H9 (cell line): ENCODE data around the gene RBM19. TPM values are rescaled to one million over a fixed set of nuclear protein-coding genes. Genes with fewer than 3 reads are reported as not detected.

Experiments used
- DNase-seq: peaks from one replicate; pipeline ENCODE4 v3.0.0-alpha.2; 2017
- H2AFZ ChIP-seq: one replicate; pipeline ENCODE4 v1.6.1; 2013; ENCODE audit warnings: mild to moderate bottlenecking, low read length, control low read depth, moderate library complexity
- H2AK5ac ChIP-seq: 2 replicates; pipeline ENCODE4 v1.6.1; 2013; ENCODE audit warnings: low read length, control low read depth, mixed read lengths; ENCODE audit not compliant: insufficient read length
- H2BK120ac ChIP-seq: one replicate; pipeline ENCODE4 v1.6.1; 2013; ENCODE audit warnings: low read depth, mild to moderate bottlenecking, low read length, control low read depth, inconsistent platforms; ENCODE audit not compliant: poor library complexity, severe bottlenecking
- H2BK12ac ChIP-seq: 2 replicates; pipeline ENCODE4 v1.6.1; 2013; ENCODE audit warnings: low read length, control low read depth, mixed read lengths, low read depth; ENCODE audit not compliant: insufficient read length
- H2BK15ac ChIP-seq: 2 replicates; pipeline ENCODE4 v1.6.1; 2013; ENCODE audit warnings: low read depth, low read length, control low read depth
- H2BK20ac ChIP-seq: one replicate; pipeline ENCODE4 v1.6.1; 2013; ENCODE audit warnings: low read depth, mild to moderate bottlenecking, low read length, control low read depth, inconsistent platforms; ENCODE audit not compliant: poor library complexity, severe bottlenecking
- H2BK5ac ChIP-seq: 2 replicates; pipeline ENCODE4 v1.6.1; 2013; ENCODE audit warnings: low read length, control low read depth, mixed read lengths; ENCODE audit not compliant: insufficient read length
- H3K14ac ChIP-seq: 2 replicates; pipeline ENCODE4 v1.6.1; 2013; ENCODE audit warnings: low read length, control low read depth; ENCODE audit not compliant: insufficient read depth
- H3K18ac ChIP-seq: 2 replicates; pipeline ENCODE4 v1.6.1; 2013; ENCODE audit warnings: low read depth, mild to moderate bottlenecking, mixed read lengths, low read length, control low read depth; ENCODE audit not compliant: insufficient read length
- H3K23ac ChIP-seq: 2 replicates; pipeline ENCODE4 v1.6.1; 2013; ENCODE audit warnings: low read length, control low read depth, mixed read lengths, low read depth; ENCODE audit not compliant: insufficient read length
- H3K23me2 ChIP-seq: 2 replicates; pipeline ENCODE4 v1.6.1; 2013; ENCODE audit warnings: low read depth, mild to moderate bottlenecking, mixed read lengths, low read length, control low read depth; ENCODE audit not compliant: insufficient read length, poor library complexity, severe bottlenecking
- H3K27ac ChIP-seq: 2 replicates; pipeline ENCODE4 v1.5.1; 2013; ENCODE audit warnings: low read length, control low read depth, mixed read lengths, low read depth; ENCODE audit not compliant: insufficient read length
- H3K27me3 ChIP-seq: 2 replicates; pipeline ENCODE4 v1.6.1; 2013; ENCODE audit warnings: low read length, control low read depth, inconsistent platforms; ENCODE audit not compliant: insufficient read depth
- H3K4ac ChIP-seq: 2 replicates; pipeline ENCODE4 v1.6.1; 2013; ENCODE audit warnings: low read depth, mild to moderate bottlenecking, control low read depth, inconsistent platforms, low read length, moderate library complexity
- H3K4me1 ChIP-seq: 2 replicates; pipeline ENCODE4 v1.6.1; 2013; ENCODE audit warnings: low read length, control low read depth, inconsistent platforms; ENCODE audit not compliant: insufficient read depth
- H3K4me2 ChIP-seq: 2 replicates; pipeline ENCODE4 v1.6.1; 2013; ENCODE audit warnings: low read length, control low read depth, mixed read lengths; ENCODE audit not compliant: insufficient read length, insufficient read depth
- H3K56ac ChIP-seq: 2 replicates; pipeline ENCODE4 v1.6.1; 2013; ENCODE audit warnings: low read depth, mild to moderate bottlenecking, mixed read lengths, low read length, control low read depth; ENCODE audit not compliant: insufficient read length
- H3K79me1 ChIP-seq: 2 replicates; pipeline ENCODE4 v1.6.1; 2013; ENCODE audit warnings: low read depth, mild to moderate bottlenecking, moderate library complexity, low read length, control low read depth, inconsistent platforms; ENCODE audit not compliant: insufficient read depth, poor library complexity, severe bottlenecking
- H3K79me2 ChIP-seq: 2 replicates; pipeline ENCODE4 v1.6.1; 2013; ENCODE audit warnings: low read length, control low read depth, inconsistent platforms; ENCODE audit not compliant: insufficient read depth
- H3K9ac ChIP-seq: 2 replicates; pipeline ENCODE4 v1.6.1; 2013; ENCODE audit warnings: low read length, control low read depth, mixed read lengths; ENCODE audit not compliant: insufficient read length; ENCODE audit errors: extremely low read depth
- H3K9me3 ChIP-seq: one replicate; pipeline ENCODE4 v1.6.1; 2013; ENCODE audit warnings: low read depth, low read length, inconsistent platforms; ENCODE audit not compliant: control insufficient read depth
- H3T11ph ChIP-seq: one replicate; pipeline ENCODE4 v1.6.1; 2013; ENCODE audit warnings: mild to moderate bottlenecking, low read length, control low read depth, inconsistent platforms
- H4K20me1 ChIP-seq: one replicate; pipeline ENCODE4 v1.6.1; 2013; ENCODE audit not compliant: control insufficient read depth, insufficient read length, insufficient read depth
- H4K5ac ChIP-seq: 2 replicates; pipeline ENCODE4 v1.6.1; 2013; ENCODE audit warnings: low read depth, mild to moderate bottlenecking, mixed read lengths, low read length, control low read depth; ENCODE audit not compliant: insufficient read length
- H4K8ac ChIP-seq: replicated peaks from 2 replicates; pipeline ENCODE4 v1.6.1; 2013; ENCODE audit warnings: low read length, control low read depth, mixed read lengths, low read depth; ENCODE audit not compliant: insufficient read length
- H4K91ac ChIP-seq: 2 replicates; pipeline ENCODE4 v1.6.1; 2013; ENCODE audit warnings: low read depth, mild to moderate bottlenecking, moderate library complexity, mixed read lengths, low read length, control low read depth; ENCODE audit not compliant: insufficient read length
- H3K27ac Mint-ChIP-seq, 3 experiments: 2 replicates in 2 of 3; 3 replicates in 1 of 3; pipeline ENCODE4 v1.8.0; 2020 to 2021; ENCODE audit warnings: mixed read lengths in 3 of 3, mild to moderate bottlenecking in 1 of 3, moderate library complexity in 1 of 3
- H3K27me3 Mint-ChIP-seq: 2 replicates; pipeline ENCODE4 v1.8.0; 2021; ENCODE audit warnings: low read depth, mild to moderate bottlenecking, moderate library complexity, mixed read lengths
- H3K36me3 Mint-ChIP-seq, 3 experiments: 2 replicates in 2 of 3; 3 replicates in 1 of 3; pipeline ENCODE4 v1.8.0; 2020 to 2021; ENCODE audit warnings: low read depth in 3 of 3, mixed read lengths in 3 of 3; ENCODE audit not compliant: insufficient read depth in 1 of 3
- H3K4me1 Mint-ChIP-seq, 2 experiments: 2 replicates each; pipeline ENCODE4 v1.8.0; 2020; ENCODE audit warnings: mixed read lengths in 2 of 2
- H3K4me3 Mint-ChIP-seq, 2 experiments: 2 replicates in 1 of 2; 3 replicates in 1 of 2; pipeline ENCODE4 v1.8.0; 2020 to 2021; ENCODE audit warnings: mild to moderate bottlenecking in 2 of 2, mixed read lengths in 2 of 2, moderate library complexity in 1 of 2
- H3K9me3 Mint-ChIP-seq, 2 experiments: 2 replicates in 1 of 2; 3 replicates in 1 of 2; pipeline ENCODE4 v1.8.0; 2020; ENCODE audit warnings: mild to moderate bottlenecking in 2 of 2, mixed read lengths in 2 of 2, moderate library complexity in 1 of 2
- WGBS: extraction: QIAGEN DNeasy Blood & Tissue Kit; methylation state at CpG from one replicate; pipeline ENCODE4 v1.1.7; 2013; ENCODE audit warnings: missing lambda C conversion rate, low lambda C conversion rate, mixed read lengths; ENCODE audit not compliant: insufficient read length; ENCODE audit errors: extremely low coverage; 5-methylcytosine and 5-hydroxymethylcytosine counted together
- total RNA-seq: library from RNA; stranded (reverse); gene quantifications from 2 replicates; pipeline ENCODE4 v1.2.1, GENCODE V29; 2021
- TF ChIP-seq, protein P1 (sequence below): fragments of 200-600 bp; sonication (generic); conservative IDR thresholded peaks from 3 replicates; pipeline ENCODE4 v1.8.0; 2021; ENCODE audit warnings: antibody characterized with exemption, mild to moderate bottlenecking

Gene RBM19
- total RNA-seq, 1 experiment from 2014 or later, result 32.2 TPM

DNA sequence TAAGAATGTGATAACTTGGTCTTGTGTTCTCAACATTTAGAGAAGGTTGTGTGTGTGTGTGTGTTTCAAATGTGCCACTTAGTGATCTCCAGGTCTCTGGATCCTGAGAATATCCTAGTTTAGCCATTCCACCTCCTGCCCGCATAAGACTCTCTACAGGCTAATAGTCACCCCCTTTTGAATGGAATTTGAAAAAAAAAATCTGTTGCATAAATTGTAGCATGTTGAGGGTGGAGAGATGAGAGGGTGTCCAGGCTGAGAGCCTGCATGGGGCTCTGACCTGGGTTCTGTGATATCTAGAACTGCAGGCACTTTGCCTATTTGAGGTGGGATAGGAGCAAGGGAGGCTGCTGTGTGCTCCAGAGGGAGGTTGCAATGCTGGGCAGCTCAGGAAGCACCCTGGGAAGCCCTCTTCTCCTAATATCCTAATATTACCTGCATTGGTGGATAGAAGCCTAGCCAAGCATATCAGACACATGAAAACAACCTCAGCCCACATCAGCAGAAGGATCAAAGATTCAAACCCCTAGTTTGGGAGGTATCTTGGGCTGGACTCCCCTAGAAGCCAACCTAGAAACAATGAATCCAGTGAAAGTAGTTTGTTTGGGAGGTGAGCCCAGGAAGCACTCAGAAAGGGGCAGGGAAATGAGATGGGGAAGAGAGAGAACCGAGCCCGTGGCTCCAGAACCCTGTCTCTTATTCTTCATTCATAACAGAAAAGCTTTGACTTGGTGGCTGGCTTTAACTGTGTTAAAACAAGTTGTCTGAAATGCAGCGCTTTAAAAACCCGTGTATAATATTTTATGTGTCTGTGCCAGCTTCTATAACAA is 35.6 kb upstream of the RBM19 start:
- no peak overlapping the region for H3K23ac ChIP-seq
- H2BK15ac ChIP-seq, result no peak overlapping the region
- H3K4me2 ChIP-seq, result no peak overlapping the region
- no peak for DNase-seq
- no peak overlapping the region for H4K5ac ChIP-seq
- H3K4me1 Mint-ChIP-seq, result no peaks in the 10 kb centered on the region
- H4K91ac ChIP-seq, result no peak overlapping the region
- no CpG with 5 or more reads among the region's 5 CpGs for WGBS
- no peak overlapping the region for H2AFZ ChIP-seq
- H3K27ac ChIP-seq, result no peak overlapping the region
- peaks cover 66% of the 10 kb centered on the region for H3K27me3 Mint-ChIP-seq
- no peak overlapping the region for H4K8ac ChIP-seq
- TF ChIP-seq, protein P1, sequence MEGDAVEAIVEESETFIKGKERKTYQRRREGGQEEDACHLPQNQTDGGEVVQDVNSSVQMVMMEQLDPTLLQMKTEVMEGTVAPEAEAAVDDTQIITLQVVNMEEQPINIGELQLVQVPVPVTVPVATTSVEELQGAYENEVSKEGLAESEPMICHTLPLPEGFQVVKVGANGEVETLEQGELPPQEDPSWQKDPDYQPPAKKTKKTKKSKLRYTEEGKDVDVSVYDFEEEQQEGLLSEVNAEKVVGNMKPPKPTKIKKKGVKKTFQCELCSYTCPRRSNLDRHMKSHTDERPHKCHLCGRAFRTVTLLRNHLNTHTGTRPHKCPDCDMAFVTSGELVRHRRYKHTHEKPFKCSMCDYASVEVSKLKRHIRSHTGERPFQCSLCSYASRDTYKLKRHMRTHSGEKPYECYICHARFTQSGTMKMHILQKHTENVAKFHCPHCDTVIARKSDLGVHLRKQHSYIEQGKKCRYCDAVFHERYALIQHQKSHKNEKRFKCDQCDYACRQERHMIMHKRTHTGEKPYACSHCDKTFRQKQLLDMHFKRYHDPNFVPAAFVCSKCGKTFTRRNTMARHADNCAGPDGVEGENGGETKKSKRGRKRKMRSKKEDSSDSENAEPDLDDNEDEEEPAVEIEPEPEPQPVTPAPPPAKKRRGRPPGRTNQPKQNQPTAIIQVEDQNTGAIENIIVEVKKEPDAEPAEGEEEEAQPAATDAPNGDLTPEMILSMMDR, result no peak
- H3K56ac ChIP-seq, result no peak overlapping the region
- no peaks in the 10 kb centered on the region for H3K79me2 ChIP-seq
- no peaks in the 10 kb centered on the region for H4K20me1 ChIP-seq
- H2AK5ac ChIP-seq, result no peak overlapping the region
- no peak overlapping the region for H3T11ph ChIP-seq
- H3K4me1 ChIP-seq, result no peaks in the 10 kb centered on the region
- H3K36me3 Mint-ChIP-seq, result peaks cover 0 to 2% (median 0%) of the 10 kb centered on the region in 3 experiments; a peak in 1 of 7 replicates
- no peak overlapping the region for H3K18ac ChIP-seq
- no peak overlapping the region for H2BK20ac ChIP-seq
- H3K14ac ChIP-seq, result no peak overlapping the region
- no peak overlapping the region for H3K4me3 Mint-ChIP-seq
- no peaks in the 10 kb centered on the region for H3K9me3 ChIP-seq
- H2BK5ac ChIP-seq, result no peak overlapping the region
- H3K4ac ChIP-seq, result no peak overlapping the region
- H3K9me3 Mint-ChIP-seq, result peaks cover 0 to 4% of the 10 kb centered on the region in 2 experiments; a peak in 2 of 5 replicates
- H3K27ac Mint-ChIP-seq, result no peak overlapping the region
- no peak overlapping the region for H2BK12ac ChIP-seq
- no peaks in the 10 kb centered on the region for H3K79me1 ChIP-seq
- H3K9ac ChIP-seq, result no peak overlapping the region
- no peak overlapping the region for H2BK120ac ChIP-seq
- no peaks in the 10 kb centered on the region for H3K23me2 ChIP-seq
- H3K27me3 ChIP-seq, result no peaks in the 10 kb centered on the region; the same call in 1 of the 2 replicates
